ENCODE results near the gene ANKRD24.
A peak's percentile ranks its signal among the peaks of the same experiment; 100 is the strongest.
"Not testable (repeated sequence)": the region's sequence is repeated elsewhere in the genome, so short reads cannot be mapped to it uniquely, and the experiment has no call there.

The ANKRD24 gene

GRCh38 chr19:4206818-4207484 lies 24.5 kb downstream of the ANKRD24 start:
- FAIRE-seq (no peak), DNase-seq (ENCODE audit: insufficient read length, low spot score) (no peak)
- TF ChIP-seq POU2F2 (IDR thresholded peaks at IDR 0.05; ENCODE audit: low read depth, low read length), result no peak
- no peak for TF ChIP-seq PAX5 (IDR thresholded peaks at IDR 0.05; ENCODE audit: insufficient read depth, low read length, severe bottlenecking)
- TF ChIP-seq TAF1 (IDR thresholded peaks at IDR 0.05; ENCODE audit: low read depth, low read length), result no peak
- TF ChIP-seq POLR2A (IDR thresholded peaks at IDR 0.05; ENCODE audit: low read depth, low read length), result no peak
- no peak for TF ChIP-seq POLR2AphosphoS5 (IDR thresholded peaks at IDR 0.05; ENCODE audit: low read depth, low read length)
- TF ChIP-seq SPI1 (IDR thresholded peaks at IDR 0.05; ENCODE audit: low read depth, low read length), result no peak

DNA sequence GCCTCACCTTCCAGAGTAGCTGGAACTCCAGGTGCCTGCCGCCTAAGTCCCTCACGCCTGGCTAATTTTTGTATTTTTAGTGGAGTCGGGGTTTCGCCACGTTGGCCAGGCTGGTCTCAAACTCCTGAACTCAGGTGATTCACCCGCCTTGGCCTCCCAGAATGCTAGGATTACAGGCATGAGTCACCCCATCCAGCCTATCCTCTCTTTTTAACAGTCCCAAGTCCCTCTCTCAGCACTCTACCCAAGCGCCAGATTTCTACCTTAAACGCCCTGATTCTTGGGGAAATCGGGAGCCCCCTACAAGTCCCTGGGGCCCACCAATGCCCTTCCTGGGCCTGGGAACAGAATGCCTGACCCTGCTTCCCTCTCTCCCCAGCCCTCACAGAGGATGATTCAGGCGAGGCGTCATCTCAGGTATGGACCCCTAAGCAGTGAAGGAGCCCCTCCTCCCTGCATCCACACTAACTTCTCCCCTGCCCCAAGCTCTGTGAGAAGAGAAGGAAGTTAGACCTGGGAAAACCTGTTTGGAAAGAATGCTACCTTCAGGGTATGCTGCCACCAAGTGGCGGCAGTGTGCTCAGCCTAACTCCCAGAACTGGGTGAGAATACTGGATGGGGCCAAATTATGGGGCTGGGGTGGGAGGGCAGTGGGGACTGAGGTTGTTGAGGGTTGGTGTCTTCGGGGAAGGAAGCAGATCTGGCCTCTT lies 26.1 kb downstream of the ANKRD24 start:
- no peak for TF ChIP-seq POLR2A (IDR thresholded peaks at IDR 0.05; ENCODE audit: low read depth, low read length)
- TF ChIP-seq POLR2AphosphoS5 (IDR thresholded peaks at IDR 0.05; ENCODE audit: low read depth, low read length), result no peak
- no peak for TF ChIP-seq TAF1 (IDR thresholded peaks at IDR 0.05; ENCODE audit: low read depth, low read length)
- TF ChIP-seq PAX5 (IDR thresholded peaks at IDR 0.05; ENCODE audit: insufficient read depth, low read length, severe bottlenecking), result no peak
- no peak for TF ChIP-seq POU2F2 (IDR thresholded peaks at IDR 0.05; ENCODE audit: low read depth, low read length)
- no peak for TF ChIP-seq SPI1 (IDR thresholded peaks at IDR 0.05; ENCODE audit: low read depth, low read length)
- DNase-seq (ENCODE audit: insufficient read length, low spot score), result no peak
- FAIRE-seq, result peak; percentile 78

DNA sequence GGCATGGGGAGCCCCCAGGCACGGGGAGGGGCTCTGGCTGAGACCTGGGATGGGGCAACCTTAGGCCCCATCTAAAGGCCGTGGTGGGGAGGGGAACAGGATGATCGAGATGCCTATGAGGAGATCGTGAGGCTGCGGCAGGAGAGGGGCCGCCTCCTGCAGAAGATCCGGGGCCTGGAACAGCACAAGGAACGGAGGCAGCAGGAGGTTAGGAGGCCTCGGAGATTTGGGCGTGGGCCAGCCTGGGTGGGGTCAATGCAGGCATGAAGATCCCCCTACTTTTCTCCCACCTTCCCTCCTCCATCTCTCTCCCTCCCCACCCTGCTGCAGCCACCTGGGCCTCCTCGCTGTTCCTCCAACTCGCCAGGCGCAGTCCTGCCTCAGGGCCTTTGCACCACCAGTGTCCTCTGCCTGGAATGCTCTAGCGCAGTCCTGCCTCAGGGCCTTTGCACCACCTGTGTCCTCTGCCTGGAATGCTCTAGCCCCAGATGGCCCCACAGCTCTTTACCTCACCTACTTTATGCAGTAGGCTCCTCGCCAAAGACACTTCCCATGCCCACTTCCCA lies 27.8 kb downstream of the ANKRD24 start:
- DNase-seq (ENCODE audit: insufficient read length, low spot score) (no peak), FAIRE-seq (no peak)
- no peak for TF ChIP-seq SPI1 (IDR thresholded peaks at IDR 0.05; ENCODE audit: low read depth, low read length)
- TF ChIP-seq TAF1 (IDR thresholded peaks at IDR 0.05; ENCODE audit: low read depth, low read length), result no peak
- TF ChIP-seq POLR2AphosphoS5 (IDR thresholded peaks at IDR 0.05; ENCODE audit: low read depth, low read length), result no peak
- TF ChIP-seq POU2F2 (IDR thresholded peaks at IDR 0.05; ENCODE audit: low read depth, low read length), result no peak
- no peak for TF ChIP-seq POLR2A (IDR thresholded peaks at IDR 0.05; ENCODE audit: low read depth, low read length)
- no peak for TF ChIP-seq PAX5 (IDR thresholded peaks at IDR 0.05; ENCODE audit: insufficient read depth, low read length, severe bottlenecking)

GRCh38 chr19:4213116-4213515 lies 30.6 kb downstream of the ANKRD24 start:
- FAIRE-seq (no peak), DNase-seq (ENCODE audit: insufficient read length, low spot score) (no peak)
- no peak for TF ChIP-seq POLR2A (IDR thresholded peaks at IDR 0.05; ENCODE audit: low read depth, low read length)
- TF ChIP-seq TAF1 (IDR thresholded peaks at IDR 0.05; ENCODE audit: low read depth, low read length), result no peak
- TF ChIP-seq POLR2AphosphoS5 (IDR thresholded peaks at IDR 0.05; ENCODE audit: low read depth, low read length), result no peak
- no peak for TF ChIP-seq PAX5 (IDR thresholded peaks at IDR 0.05; ENCODE audit: insufficient read depth, low read length, severe bottlenecking)
- TF ChIP-seq POU2F2 (IDR thresholded peaks at IDR 0.05; ENCODE audit: low read depth, low read length), result no peak
- TF ChIP-seq SPI1 (IDR thresholded peaks at IDR 0.05; ENCODE audit: low read depth, low read length), result no peak

GRCh38 chr19:4215807-4216206 lies 33.3 kb downstream of the ANKRD24 start:
- FAIRE-seq (no peak), DNase-seq (ENCODE audit: insufficient read length, low spot score) (no peak)
- TF ChIP-seq POLR2A (IDR thresholded peaks at IDR 0.05; ENCODE audit: low read depth, low read length) (no peak), SPI1 (IDR thresholded peaks at IDR 0.05; ENCODE audit: low read depth, low read length) (no peak), POU2F2 (IDR thresholded peaks at IDR 0.05; ENCODE audit: low read depth, low read length) (no peak), TAF1 (IDR thresholded peaks at IDR 0.05; ENCODE audit: low read depth, low read length) (no peak), POLR2AphosphoS5 (IDR thresholded peaks at IDR 0.05; ENCODE audit: low read depth, low read length) (no peak), PAX5 (IDR thresholded peaks at IDR 0.05; ENCODE audit: insufficient read depth, low read length, severe bottlenecking) (no peak)

DNA sequence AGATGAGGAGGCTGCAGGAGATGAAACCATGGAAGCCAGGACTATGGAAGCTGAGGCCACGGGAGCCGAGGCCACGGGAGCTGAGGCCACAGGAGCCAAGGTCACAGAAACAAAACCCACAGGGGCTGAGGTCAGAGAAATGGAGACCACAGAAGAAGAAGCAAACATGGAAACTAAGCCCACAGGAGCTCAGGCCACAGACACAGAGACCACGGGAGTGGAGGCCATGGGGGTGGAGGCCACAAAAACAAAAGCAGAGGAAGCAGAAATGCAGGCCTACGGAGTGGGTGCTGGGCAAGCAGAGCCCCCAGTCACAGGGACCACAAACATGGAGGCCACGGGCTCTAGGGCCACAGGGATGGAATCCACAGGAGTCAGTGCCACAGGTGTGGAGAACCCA lies 34.4 kb downstream of the ANKRD24 start:
- no peak for FAIRE-seq
- no peak for DNase-seq (ENCODE audit: insufficient read length, low spot score)
- TF ChIP-seq POU2F2 (IDR thresholded peaks at IDR 0.05; ENCODE audit: low read depth, low read length), result no peak
- no peak for TF ChIP-seq TAF1 (IDR thresholded peaks at IDR 0.05; ENCODE audit: low read depth, low read length)
- TF ChIP-seq POLR2AphosphoS5 (IDR thresholded peaks at IDR 0.05; ENCODE audit: low read depth, low read length), result no peak
- no peak for TF ChIP-seq PAX5 (IDR thresholded peaks at IDR 0.05; ENCODE audit: insufficient read depth, low read length, severe bottlenecking)
- no peak for TF ChIP-seq SPI1 (IDR thresholded peaks at IDR 0.05; ENCODE audit: low read depth, low read length)
- TF ChIP-seq POLR2A (IDR thresholded peaks at IDR 0.05; ENCODE audit: low read depth, low read length), result no peak

- FAIRE-seq (no peak), DNase-seq (ENCODE audit: insufficient read length, low spot score) (no peak)
- TF ChIP-seq POLR2AphosphoS5 (IDR thresholded peaks at IDR 0.05; ENCODE audit: low read depth, low read length), result no peak
- no peak for TF ChIP-seq POLR2A (IDR thresholded peaks at IDR 0.05; ENCODE audit: low read depth, low read length)
- TF ChIP-seq TAF1 (IDR thresholded peaks at IDR 0.05; ENCODE audit: low read depth, low read length), result no peak
- no peak for TF ChIP-seq SPI1 (IDR thresholded peaks at IDR 0.05; ENCODE audit: low read depth, low read length)
- no peak for TF ChIP-seq POU2F2 (IDR thresholded peaks at IDR 0.05; ENCODE audit: low read depth, low read length)
- TF ChIP-seq PAX5 (IDR thresholded peaks at IDR 0.05; ENCODE audit: insufficient read depth, low read length, severe bottlenecking), result no peak
These were observed 35.2 kb downstream of the ANKRD24 start for GRCh38 chr19:4217429-4218264.

DNA sequence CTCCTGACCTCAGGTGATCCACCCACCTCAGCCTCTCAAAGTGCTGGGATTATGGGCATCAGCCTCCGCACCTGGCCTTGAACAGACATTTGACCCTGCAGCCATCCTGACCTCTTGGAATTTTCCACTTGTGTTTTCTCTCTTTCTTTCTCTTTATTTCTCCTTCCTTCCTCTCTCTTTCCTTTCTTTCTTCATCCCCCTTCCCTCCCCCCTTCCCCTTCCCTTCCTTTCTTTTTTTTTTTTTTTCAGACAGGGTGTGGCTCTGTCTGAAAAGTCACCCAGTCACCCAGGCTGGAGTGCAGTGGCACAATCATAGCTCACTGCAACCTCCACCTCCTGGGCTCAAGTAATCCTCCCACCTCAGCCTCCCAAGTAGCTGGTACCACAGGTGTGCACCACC lies 36.0 kb downstream of the ANKRD24 start:
- not testable (repeated sequence) for FAIRE-seq

GRCh38 chr19:4220188-4220587 lies 37.7 kb downstream of the ANKRD24 start:
- FAIRE-seq (no peak), DNase-seq (ENCODE audit: insufficient read length, low spot score) (no peak)
- no peak for TF ChIP-seq PAX5 (IDR thresholded peaks at IDR 0.05; ENCODE audit: insufficient read depth, low read length, severe bottlenecking)
- no peak for TF ChIP-seq TAF1 (IDR thresholded peaks at IDR 0.05; ENCODE audit: low read depth, low read length)
- TF ChIP-seq SPI1 (IDR thresholded peaks at IDR 0.05; ENCODE audit: low read depth, low read length), result no peak
- no peak for TF ChIP-seq POU2F2 (IDR thresholded peaks at IDR 0.05; ENCODE audit: low read depth, low read length)
- no peak for TF ChIP-seq POLR2A (IDR thresholded peaks at IDR 0.05; ENCODE audit: low read depth, low read length)
- TF ChIP-seq POLR2AphosphoS5 (IDR thresholded peaks at IDR 0.05; ENCODE audit: low read depth, low read length), result no peak

More for the DNA sequence above, 36.0 kb downstream of the ANKRD24 start:
- not testable (repeated sequence) for DNase-seq (ENCODE audit: insufficient read length, low spot score)
